ELF-1 (cell line): ENCODE results near the gene NFXL1.
A peak's percentile ranks its signal among the peaks of the same experiment; 100 is the strongest.

Source experiments
- DNase-seq: peaks from one replicate; pipeline ENCODE4 v3.0.0-alpha.2; 2016; ENCODE audit warnings: low read depth, low spot score

The NFXL1 gene

DNA sequence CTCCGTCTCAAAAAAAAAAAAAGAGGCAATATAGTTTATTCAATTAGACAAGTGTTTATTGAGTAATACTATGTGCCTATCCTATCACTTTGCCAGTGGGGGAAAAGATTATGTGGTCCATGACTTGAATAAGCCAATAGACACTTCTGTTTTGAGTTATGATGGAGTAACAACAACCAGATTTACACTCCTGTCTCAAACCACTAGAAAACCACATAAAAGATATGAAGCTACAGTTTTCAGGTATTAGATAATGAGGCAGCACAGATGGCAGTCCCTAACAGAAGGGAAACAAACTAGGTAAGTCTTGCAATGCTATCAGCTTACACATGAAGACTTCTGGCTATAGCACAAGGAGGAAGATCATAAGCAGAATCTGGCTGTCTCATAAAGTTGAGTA is 22.5 kb downstream of the NFXL1 start:
- no peak for DNase-seq

- DNase-seq, result no peak
Measured at GRCh38 chr4:47882228-47882627, 32.2 kb downstream of the NFXL1 start.

GRCh38 chr4:47879458-47879857 is 34.9 kb downstream of the NFXL1 start:
- no peak for DNase-seq

- DNase-seq, result no peak
Measured at GRCh38 chr4:47876784-47877546, 37.4 kb downstream of the NFXL1 start.

DNA sequence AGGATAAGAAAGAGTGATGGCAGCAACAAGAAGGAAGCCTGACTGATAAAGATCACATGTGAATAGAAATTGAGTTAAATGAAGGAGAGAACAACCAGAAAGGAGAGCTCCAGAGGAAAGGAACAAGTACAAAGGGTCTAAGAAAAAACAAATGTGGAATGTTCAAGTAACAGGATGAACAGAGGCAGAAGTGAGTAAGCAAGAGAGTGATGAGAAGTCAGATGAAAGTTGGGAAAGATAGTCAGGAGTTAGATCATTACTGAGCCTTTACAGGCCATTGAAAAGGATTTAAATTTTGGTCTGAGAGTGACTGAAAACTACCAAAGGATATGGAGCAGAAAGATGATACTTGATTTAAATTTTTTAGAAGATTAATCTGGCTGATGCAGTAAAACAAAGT is 38.1 kb downstream of the NFXL1 start:
- DNase-seq, result no peak

GRCh38 chr4:47873877-47874541 is 40.4 kb downstream of the NFXL1 start:
- no peak for DNase-seq

DNA sequence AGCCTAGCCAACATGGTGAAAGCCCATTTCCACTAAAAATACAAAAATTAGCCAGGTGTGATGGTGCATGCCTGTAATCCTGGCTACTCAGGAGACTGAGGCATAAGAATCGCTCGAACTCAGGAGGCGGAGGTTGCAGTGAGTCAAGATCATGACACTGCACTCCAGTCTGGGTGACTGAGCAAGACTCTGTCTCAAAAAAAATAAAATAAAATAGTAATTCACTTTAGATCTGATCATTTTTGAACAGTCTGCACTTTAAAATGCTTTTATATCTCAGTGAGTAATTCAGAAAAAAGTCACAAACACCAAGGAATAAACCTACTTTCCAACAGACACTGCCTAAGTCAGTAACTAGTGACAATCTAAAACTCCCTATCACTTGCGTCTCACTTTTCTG is 50.9 kb downstream of the NFXL1 start:
- no peak for DNase-seq

DNA sequence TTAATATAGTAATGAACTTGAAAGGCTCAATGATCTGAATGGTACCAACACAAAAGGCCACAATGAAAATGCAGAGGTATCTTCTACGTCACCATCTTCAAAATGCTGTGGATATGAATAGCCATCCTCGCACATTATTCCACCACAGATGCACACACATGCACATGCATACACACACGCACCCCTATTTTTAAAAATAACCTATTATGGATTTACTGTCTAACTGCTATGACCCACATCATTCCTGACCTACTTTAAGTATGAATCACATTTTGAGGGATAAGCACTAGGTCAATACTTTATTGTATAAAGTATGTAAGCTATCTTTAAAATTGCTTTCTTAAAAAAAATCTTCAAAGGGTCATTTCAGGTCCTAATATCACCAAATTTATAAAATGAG is 52.1 kb downstream of the NFXL1 start:
- DNase-seq, result no peak

DNA sequence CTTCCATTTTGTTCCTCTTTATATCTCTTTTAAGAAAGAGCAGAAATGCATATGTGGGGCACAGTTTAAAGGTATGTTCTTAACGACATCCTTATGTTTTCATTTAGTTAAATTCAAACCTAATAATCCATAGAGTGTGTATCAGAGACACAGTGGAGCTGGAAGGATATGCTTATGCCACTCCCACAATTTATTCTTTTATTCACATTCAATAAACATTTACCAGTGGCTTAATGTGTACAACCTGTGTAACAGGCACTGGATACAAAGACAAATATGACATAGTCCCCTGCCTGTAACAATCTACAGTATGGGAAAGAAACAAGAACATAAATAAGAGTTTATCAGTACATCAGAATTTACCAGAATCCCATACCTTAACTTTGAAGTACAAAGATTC is 54.1 kb downstream of the NFXL1 start:
- no peak for DNase-seq

- no peak for DNase-seq
Measured at GRCh38 chr4:47858006-47858405, 56.4 kb downstream of the NFXL1 start.

DNA sequence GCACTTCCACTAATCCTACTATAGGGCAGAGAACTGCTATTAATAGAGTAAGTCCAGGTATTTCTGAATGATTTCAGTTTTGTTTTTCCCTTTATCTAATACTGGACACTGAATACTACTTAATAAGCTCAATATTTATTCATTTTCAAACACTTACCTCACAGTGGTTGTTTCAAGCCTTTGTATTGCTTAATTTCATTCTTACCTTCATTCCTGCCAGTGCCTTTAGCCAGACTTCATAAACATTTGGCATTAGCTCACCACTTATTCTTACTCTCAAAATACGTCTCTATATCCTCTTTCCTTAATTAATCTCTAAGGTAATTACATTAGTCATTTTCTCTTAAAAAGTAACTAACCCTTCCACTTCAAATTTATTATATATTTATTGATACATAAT is 57.7 kb downstream of the NFXL1 start:
- no peak for DNase-seq

DNA sequence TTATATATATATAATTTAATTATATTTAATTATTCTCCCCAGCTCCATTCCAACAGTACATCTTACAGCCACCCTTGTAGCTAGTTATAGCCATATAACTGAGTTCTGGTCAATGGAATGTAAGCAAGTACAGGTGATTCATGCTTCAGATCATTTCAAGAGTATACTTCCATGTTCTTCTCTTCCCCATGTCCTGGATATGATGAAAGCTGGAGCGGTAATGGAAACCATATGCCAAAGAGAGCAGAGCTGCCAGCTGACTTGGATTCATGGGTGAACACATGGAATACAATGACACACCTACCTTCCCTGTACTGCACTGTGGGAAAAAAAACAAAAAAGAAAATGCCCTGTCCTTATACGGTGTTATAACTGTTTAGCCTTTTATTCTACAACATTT is 59.0 kb downstream of the NFXL1 start:
- no peak for DNase-seq

- DNase-seq, result no peak
Measured at GRCh38 chr4:47852136-47852535, 62.2 kb downstream of the NFXL1 start.

- DNase-seq, result no peak
Measured at GRCh38 chr4:47849466-47849865, 64.9 kb downstream of the NFXL1 start.

GRCh38 chr4:47848041-47848440 is 66.3 kb downstream of the NFXL1 start:
- no peak for DNase-seq

GRCh38 chr4:47842985-47843384 is 71.4 kb downstream of the NFXL1 start:
- no peak for DNase-seq

- no peak for DNase-seq
Measured at GRCh38 chr4:47840291-47840690, 74.1 kb downstream of the NFXL1 start.

DNA sequence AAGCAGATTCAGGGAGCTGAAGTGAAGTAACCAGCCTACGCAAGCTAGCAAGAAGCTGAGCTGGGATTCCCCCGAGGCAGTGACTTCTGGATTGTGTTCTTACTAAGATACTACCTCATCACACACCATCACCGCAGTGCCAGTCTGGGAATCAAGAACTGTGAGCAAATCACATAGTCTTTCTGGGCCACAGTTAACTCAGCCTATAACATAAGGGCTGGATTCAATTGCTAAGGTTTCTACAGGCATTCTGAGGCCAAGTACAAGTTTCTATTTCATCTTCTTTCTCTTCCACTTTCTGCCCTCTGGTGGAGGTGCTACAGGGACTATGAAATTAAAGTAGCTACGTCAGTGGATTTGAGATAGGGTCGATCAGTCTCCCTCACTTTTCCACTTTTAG is 75.1 kb downstream of the NFXL1 start:
- DNase-seq, result peak; percentile 18

DNA sequence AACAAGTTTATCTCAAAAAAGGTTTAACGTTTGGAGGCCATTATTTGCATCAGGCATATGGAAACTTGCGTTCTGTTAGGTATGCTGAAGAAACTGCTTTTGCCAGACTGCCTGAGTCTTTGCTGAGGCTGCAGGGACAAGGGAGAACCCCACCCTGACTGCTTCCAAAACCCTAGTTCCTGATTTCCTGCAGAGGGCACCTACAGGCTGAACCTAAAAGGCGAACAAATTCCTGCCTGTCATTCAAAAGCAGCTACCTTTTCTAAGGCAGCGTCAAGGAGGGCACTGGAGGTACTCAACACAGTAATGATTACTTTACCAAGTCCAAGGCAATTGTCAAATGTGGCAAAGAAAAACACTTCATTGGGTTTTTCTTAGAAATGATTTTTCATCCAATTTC is 75.9 kb downstream of the NFXL1 start:
- peak; percentile 39 for DNase-seq

- no peak for DNase-seq
Measured at GRCh38 chr4:47837908-47838294, 76.5 kb downstream of the NFXL1 start, which contains the start of gene CORIN. CORIN (minus strand) TSS chr4:47838067; CDS start chr4:47837949, 118 bp downstream.

DNA sequence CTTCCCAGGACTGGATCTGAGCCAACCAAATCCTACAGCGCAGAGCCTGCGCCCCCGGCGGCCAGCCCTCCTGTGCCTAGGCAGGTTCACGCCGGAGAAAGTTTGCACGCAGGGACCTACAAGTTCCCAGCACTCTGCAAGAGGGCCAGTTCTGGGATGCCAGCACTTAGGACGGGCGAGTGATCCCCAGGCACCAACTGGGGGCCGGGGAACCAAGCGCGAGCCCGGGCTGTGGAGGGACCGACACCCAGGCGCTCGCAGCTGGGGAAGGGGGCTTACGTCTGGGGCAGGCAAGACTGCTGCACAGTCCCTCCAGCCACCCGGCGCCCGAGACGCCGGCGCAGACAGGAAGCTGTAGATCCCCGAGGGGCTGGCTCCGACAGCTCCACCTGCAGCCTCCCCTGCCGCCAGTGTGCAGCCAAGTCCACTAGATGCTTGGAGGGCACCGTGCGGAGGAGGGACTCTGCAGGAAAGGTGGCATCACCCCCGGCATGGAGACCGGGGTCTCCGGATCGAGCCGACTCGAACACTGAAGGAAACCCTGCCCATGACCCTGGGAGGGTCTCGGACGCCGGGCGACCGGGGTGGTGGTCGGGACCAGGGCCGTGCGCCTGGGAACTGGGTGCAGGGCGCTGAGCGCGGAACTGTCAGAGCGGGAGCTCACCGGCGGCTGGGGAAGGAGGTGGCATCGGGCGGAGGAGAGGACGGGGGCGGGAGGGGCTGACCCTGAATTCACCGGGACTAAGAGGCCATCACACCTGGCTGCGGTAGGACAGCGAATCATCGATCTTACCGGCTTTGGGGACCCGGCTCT is 77.1 kb downstream of the NFXL1 start:
- peak; percentile 79 for DNase-seq

DNA sequence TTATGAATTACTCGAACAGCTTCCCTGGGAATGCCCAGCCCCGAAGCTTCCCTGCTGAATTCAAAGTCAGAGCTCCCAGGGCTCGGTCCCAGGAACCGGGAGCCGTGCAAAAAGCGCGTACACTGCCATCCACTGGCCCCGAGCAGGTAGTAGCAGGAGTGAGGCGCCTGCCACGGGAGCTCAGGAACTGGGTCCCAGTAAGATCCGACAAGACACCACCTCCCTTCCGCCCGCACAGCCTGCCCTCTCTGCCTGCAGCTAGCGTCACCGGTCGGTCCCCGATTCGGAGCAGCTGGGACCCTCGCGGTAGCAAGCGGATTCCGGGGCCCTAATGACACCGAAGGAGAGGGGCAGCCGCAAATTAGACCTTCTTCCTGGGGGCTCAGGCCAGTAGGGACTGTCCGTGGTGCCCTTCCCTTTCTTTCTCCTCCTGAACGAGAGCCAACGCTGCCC is 77.7 kb downstream of the NFXL1 start:
- DNase-seq, result peak; percentile 91
